ENCODE measurements around the gene CMTM4.
"Not testable (repeated sequence)": the region's sequence is repeated elsewhere in the genome, so short reads cannot be mapped to it uniquely, and the experiment has no call there.

Gene CMTM4

DNA sequence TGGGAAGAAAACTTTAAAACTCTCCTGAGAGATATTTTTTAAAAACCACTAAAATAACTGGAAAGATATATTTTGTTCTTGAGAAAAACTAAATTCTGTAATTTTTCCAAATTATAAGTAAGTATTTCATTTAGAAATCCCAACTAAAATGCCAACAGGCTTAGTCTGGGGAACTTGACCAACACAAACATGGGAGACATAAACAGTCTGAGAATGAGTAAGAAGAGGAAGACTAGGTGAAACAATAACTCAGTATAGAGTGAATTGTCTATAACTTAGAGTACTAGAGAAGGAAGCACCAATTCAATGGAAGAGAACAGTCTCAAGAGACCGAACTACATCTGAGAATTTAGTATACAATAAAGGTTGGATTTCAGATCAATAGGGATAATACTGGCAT, 127.4 kb downstream of the CMTM4 start:
- DNase-seq, result no peak

DNA sequence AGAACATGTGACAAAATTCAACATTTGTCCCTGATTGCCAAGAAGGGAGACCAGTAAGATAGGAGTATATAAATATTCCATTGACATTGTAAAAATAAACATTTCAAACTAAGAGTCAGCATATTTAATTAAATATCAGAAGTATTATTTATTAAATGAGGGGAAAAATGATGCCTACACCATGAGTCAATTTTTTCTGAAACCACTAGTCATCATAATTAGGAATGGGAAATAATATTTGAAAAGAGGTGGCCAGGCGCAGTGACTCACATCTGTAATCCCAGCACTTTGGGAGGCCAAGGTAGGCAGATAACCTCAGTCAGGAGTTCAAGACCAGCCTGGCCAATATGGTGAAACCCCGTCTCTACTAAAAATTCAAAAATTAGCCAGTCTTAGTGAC, 128.2 kb downstream of the CMTM4 start:
- no peak for DNase-seq

DNA sequence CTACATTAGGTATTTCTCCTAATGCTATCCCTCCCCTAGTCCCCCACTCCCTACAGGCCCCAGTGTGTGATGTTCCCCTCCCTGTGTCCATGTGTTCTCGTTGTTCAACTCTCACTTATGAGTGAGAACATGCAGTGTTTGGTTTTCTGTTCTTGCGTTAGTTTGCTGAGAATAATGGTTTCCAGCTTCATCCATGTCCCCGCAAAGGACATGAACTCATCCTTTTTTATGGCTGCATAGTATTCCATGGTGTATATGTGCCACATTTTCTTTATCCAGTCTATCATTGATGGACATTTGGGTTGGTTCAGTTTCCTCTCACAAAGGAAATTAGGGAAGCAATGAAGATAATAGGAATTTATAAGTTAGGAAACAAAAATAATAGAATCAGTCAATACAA, 129.3 kb downstream of the CMTM4 start:
- DNase-seq, result not testable (repeated sequence)

GRCh38 chr16:66566051-66566901, 130.3 kb downstream of the CMTM4 start, which contains the start of gene CMTM1:
TSS of gene CMTM1 (plus strand) at chr16:66566439. CDS start at chr16:66566514, 75 bp downstream.
- DNase-seq, result no peak

All from nucleus accumbens (tissue), 56 donors.